K562 (cell line): ENCODE measurements around the gene TAF3. TPM values are rescaled to one million over a fixed set of nuclear protein-coding genes. Genes with fewer than 3 reads are reported as not detected.

Source experiments
- ATAC-seq: fragments of 200-7000 bp; cut with Tn5 transposase; 3 replicates; pipeline ENCODE4 v1.9.1; 2020; ENCODE audit warnings: moderate library complexity
- BruUV-seq: library from RNA; stranded (reverse); fragments of 400-500 nt; replicated peaks from 2 replicates; lab custom pipeline; 2021; lab: Mats Ljungman, UMichigan
- CTCF ChIA-PET: fragments of 300-600 bp; formaldehyde crosslinking; extraction: SDS; loops from one replicate; lab custom pipeline; 2021; ENCODE audit warnings: low intra/inter-chr PET ratio; lab: Yijun Ruan, JAX
- POLR2A ChIA-PET: fragments of 300-600, 350-650 bp; sonication (Branson Sonifier 250); formaldehyde crosslinking; extraction: SDS; loops from one replicate; lab custom pipeline; 2021; ENCODE audit warnings: antibody characterized with exemption, inconsistent platforms; lab: Yijun Ruan, JAX
- DNase-seq, 4 experiments: peaks; one replicate each; pipeline versions ENCODE4 v3.0.0 to v3.0.0-alpha.2; 2011 to 2018; ENCODE audit warnings: low spot score in 3 of 4, mixed read lengths in 3 of 4; ENCODE audit errors: extremely low read depth in 1 of 4
- FAIRE-seq: peaks from 2 replicates; lab custom pipeline; 2011; peaks lifted over from hg19 to GRCh38; lab: Jason Lieb, UNC
- H2AFZ ChIP-seq: 2 replicates; pipeline ENCODE4 v1.6.0; 2011; ENCODE audit warnings: low read depth, low read length, control low read depth, inconsistent platforms
- H3K27ac ChIP-seq: fragments of 200-600 bp; 3 replicates; pipeline ENCODE4 v1.8.0; 2011; ENCODE audit warnings: low read depth, mild to moderate bottlenecking, control low read depth, inconsistent platforms, low read length, moderate library complexity, mixed read lengths; ENCODE audit errors: extremely low read depth
- H3K27me3 ChIP-seq, 2 experiments: fragments of 300-600 bp in 1 of 2; 2 replicates in 1 of 2; 3 replicates in 1 of 2; pipeline versions ENCODE4 v1.6.0 to v1.8.0; 2011; ENCODE audit warnings: inconsistent platforms in 2 of 2, low read length in 2 of 2, mild to moderate bottlenecking in 1 of 2, mixed read lengths in 1 of 2, moderate library complexity in 1 of 2; ENCODE audit not compliant: control insufficient read depth in 2 of 2, insufficient read depth in 2 of 2
- H3K36me3 ChIP-seq: fragments of 300-600 bp; 3 replicates; pipeline ENCODE4 v1.8.0; 2011; ENCODE audit warnings: mild to moderate bottlenecking, low read length, inconsistent platforms; ENCODE audit not compliant: control insufficient read depth, insufficient read depth
- H3K4me1 ChIP-seq, 2 experiments: fragments of 200-600 bp in 1 of 2; replicated peaks in 1 of 2; 2 replicates in 1 of 2; 3 replicates in 1 of 2; pipeline versions ENCODE4 v1.5.1 to v1.8.0; 2011; ENCODE audit warnings: inconsistent platforms in 2 of 2, low read length in 2 of 2, mild to moderate bottlenecking in 1 of 2, mixed read lengths in 1 of 2, moderate library complexity in 1 of 2; ENCODE audit not compliant: control insufficient read depth in 2 of 2, insufficient read depth in 2 of 2
- H3K4me2 ChIP-seq: 2 replicates; pipeline ENCODE4 v1.6.1; 2011; ENCODE audit warnings: low read length, control low read depth, inconsistent platforms, mixed read lengths; ENCODE audit not compliant: insufficient read depth
- H3K4me3 ChIP-seq: fragments of 200-600 bp; sonication (generic), shearing (Covaris generic); 2 replicates; pipeline ENCODE4 v1.5.1; 2016; ENCODE audit warnings: control low read depth, inconsistent platforms
- H3K79me2 ChIP-seq: fragments of 200-600 bp; 3 replicates; pipeline ENCODE4 v1.8.0; 2011; ENCODE audit warnings: low read length, inconsistent platforms; ENCODE audit not compliant: control insufficient read depth, insufficient read depth
- H3K9ac ChIP-seq, 2 experiments: 2 replicates each; pipeline versions ENCODE4 v1.6.0 to v1.6.1; 2011; ENCODE audit warnings: low read depth in 2 of 2, low read length in 2 of 2, control low read depth in 1 of 2, inconsistent platforms in 1 of 2, mild to moderate bottlenecking in 1 of 2, mixed read lengths in 1 of 2; ENCODE audit not compliant: insufficient read depth in 1 of 2
- H3K9me1 ChIP-seq: one replicate; pipeline ENCODE4 v1.6.0; 2011; ENCODE audit warnings: inconsistent platforms, mild to moderate bottlenecking, low read length, moderate library complexity; ENCODE audit not compliant: control insufficient read depth, insufficient read depth
- H3K9me3 ChIP-seq: replicated peaks from 2 replicates; pipeline ENCODE4 v1.5.1; 2011; ENCODE audit warnings: low read depth, low read length, inconsistent platforms; ENCODE audit not compliant: control insufficient read depth, insufficient read depth
- H4K20me1 ChIP-seq: replicated peaks from 2 replicates; pipeline ENCODE4 v1.6.1; 2011; ENCODE audit warnings: low read length, inconsistent platforms, mixed read lengths; ENCODE audit not compliant: control insufficient read depth, insufficient read depth
- HCFC1 ChIP-seq: IDR thresholded peaks from 2 replicates; pipeline ENCODE4 v1.6.1; 2012; ENCODE audit warnings: low read depth, low read length, improper control_type of control experiment
- ILK ChIP-seq: fragments of 450-650 bp; IDR thresholded peaks from 2 replicates; pipeline ENCODE4 v1.6.1; 2016; ENCODE audit warnings: missing genetic modification characterization, low read depth, mild to moderate bottlenecking, missing compliant biosample characterization, moderate library complexity, borderline replicate concordance
- NELFE ChIP-seq: IDR thresholded peaks from 2 replicates; pipeline ENCODE4 v1.6.1; 2011; ENCODE audit warnings: mild to moderate bottlenecking; ENCODE audit not compliant: insufficient read depth, insufficient read length
- RBM22 ChIP-seq: fragments of 200-400 bp; formaldehyde crosslinking; IDR thresholded peaks from 2 replicates; pipeline ENCODE4 v1.6.1; 2018; ENCODE audit warnings: low read length, low read depth; ENCODE audit not compliant: poor library complexity, severe bottlenecking
- TEAD1 ChIP-seq, 2 experiments: fragments of 450-650 bp in 1 of 2; sonication (generic) in 1 of 2; formaldehyde crosslinking; IDR thresholded peaks; 2 replicates each; pipeline versions ENCODE4 v1.4.0 to v1.8.0; 2020 to 2022; ENCODE audit warnings: mild to moderate bottlenecking in 2 of 2, missing genetic modification reagents in 1 of 2
- ZNF140 ChIP-seq: fragments of 250-450 bp; sonication (Bioruptor Pico); IDR thresholded peaks from 2 replicates; pipeline ENCODE4 v1.8.0; 2021; ENCODE audit warnings: moderate library complexity, mild to moderate bottlenecking, inconsistent platforms
- ZNF354B ChIP-seq: fragments of 250-450 bp; sonication (Bioruptor Pico); IDR thresholded peaks from 2 replicates; pipeline ENCODE4 v1.4.0; 2020
- ZNF764 ChIP-seq: fragments of 250-450 bp; sonication (Bioruptor Pico); IDR thresholded peaks from 2 replicates; pipeline ENCODE4 v1.4.0; 2020; ENCODE audit warnings: low read depth, mild to moderate bottlenecking, moderate library complexity
- WGBS: fragments of 100-300 bp; shearing (Covaris generic); methylation state at CpG from one replicate; pipeline ENCODE4 v1.1.6; 2016; ENCODE audit warnings: low coverage, mixed read lengths; ENCODE audit not compliant: insufficient coverage; ENCODE audit errors: missing lambda C conversion rate; 5-methylcytosine and 5-hydroxymethylcytosine counted together
- in situ Hi-C: fragments of 300-500 bp; cut with MboI; formaldehyde crosslinking; loops from 4 replicates; pipeline ENCODE4 v1.15.0; 2018; ENCODE audit warnings: inconsistent platforms, mixed read lengths
- intact Hi-C: fragments of 100-400 bp; cut with micrococcal nuclease; formaldehyde crosslinking; loops from 2 replicates; pipeline ENCODE4 v1.14.2; 2022
- polyA plus RNA-seq, 8 experiments: library from polyadenylated mRNA; depleted of rRNA in 4 of 8; stranded (reverse) in 5 of 8; unstranded in 3 of 8; fragments of >200 nt; fragmentation: Nextera tagmentation in 2 of 8; fragmentation: Illumina TruSeq in 1 of 8; extraction: Ambion mirVana in 2 of 8; extraction: Trizol in 1 of 8; gene quantifications; 2 replicates each; pipeline versions ENCODE4 v1.2.1 to v1.2.3, GENCODE V29; 2011 to 2014; ENCODE audit warnings: inconsistent platforms in 1 of 8, missing spikeins in 1 of 8
- total RNA-seq, 7 experiments: library from RNA; depleted of rRNA in 6 of 7; stranded (reverse); fragments of >200 nt in 6 of 7; fragmentation: Illumina TruSeq in 2 of 7; extraction: Trizol in 2 of 7; gene quantifications; 2 replicates each; pipeline versions ENCODE4 v1.2.1 to v1.2.3, GENCODE V29; 2011 to 2021; ENCODE audit warnings: low replicate concordance in 1 of 7
- TF ChIP-seq, protein P1 (sequence below), 2 experiments: fragments of 450-650 bp in 1 of 2; IDR thresholded peaks; 2 replicates each; pipeline ENCODE4 v1.6.1; 2011 to 2017; ENCODE audit warnings: low read depth in 2 of 2, antibody characterized with exemption in 1 of 2, borderline replicate concordance in 1 of 2, low read length in 1 of 2, mild to moderate bottlenecking in 1 of 2, mixed read lengths in 1 of 2; ENCODE audit not compliant: control insufficient read depth in 1 of 2
- TF ChIP-seq, protein P2 (sequence below): sonication (generic); formaldehyde crosslinking; IDR thresholded peaks from 2 replicates; pipeline ENCODE4 v1.8.0; 2022; ENCODE audit warnings: mild to moderate bottlenecking, missing genetic modification reagents
- TF ChIP-seq, protein P3 (sequence below): fragments of 450-650 bp; IDR thresholded peaks from 2 replicates; pipeline ENCODE4 v1.6.1; 2017; ENCODE audit warnings: antibody characterized with exemption, mild to moderate bottlenecking

TAF3 gene
- total and polyA plus RNA-seq, 9 of the 15 experiments (the other 6 are each of a cell fraction or from before 2014, with no cell fraction given): 1.5 to 9.9 (median 4.1) TPM

DNA sequence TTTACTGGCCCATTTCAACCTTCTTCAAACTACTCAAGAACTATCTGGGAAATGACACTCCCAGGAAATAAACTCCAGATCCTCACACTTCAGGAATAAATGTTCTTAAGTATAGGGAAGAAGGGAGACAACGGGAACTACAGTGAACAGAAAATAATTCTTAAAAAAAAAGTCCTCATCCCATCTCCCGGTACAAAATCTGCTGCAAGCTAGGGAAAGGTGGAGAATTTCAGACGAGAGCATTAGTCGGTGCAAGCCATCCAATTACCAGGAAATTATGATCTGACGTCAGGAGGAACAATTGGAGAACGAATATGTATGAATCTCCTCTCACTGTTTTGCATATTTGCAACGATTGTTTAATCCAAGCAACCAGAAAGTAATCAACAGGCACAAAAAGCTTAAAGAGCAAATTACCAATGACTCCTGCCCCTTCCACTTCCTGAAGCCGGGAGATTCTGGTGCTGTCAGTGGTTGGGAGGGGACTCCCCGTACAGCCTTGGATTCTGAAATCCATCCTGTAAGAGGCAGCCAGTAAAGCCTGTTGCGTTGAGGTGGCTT is 221.1 kb downstream of the TAF3 start:
- FAIRE-seq: no peak
- no peak overlapping the region for H3K9ac ChIP-seq
- H2AFZ ChIP-seq: no peak overlapping the region
- DNase-seq: no peak
- in situ Hi-C loops: no loop called here
- peaks cover 0 to 17% of the 10 kb centered on the region in 2 experiments; a peak in 1 of 5 replicates for H3K4me1 ChIP-seq
- no peak overlapping the region for H3K4me3 ChIP-seq
- no peak for TF ChIP-seq ZNF140
- TF ChIP-seq ZNF354B (CRISPR knock-in tag): no peak
- no peak for TF ChIP-seq HCFC1
- TF ChIP-seq, protein P1, sequence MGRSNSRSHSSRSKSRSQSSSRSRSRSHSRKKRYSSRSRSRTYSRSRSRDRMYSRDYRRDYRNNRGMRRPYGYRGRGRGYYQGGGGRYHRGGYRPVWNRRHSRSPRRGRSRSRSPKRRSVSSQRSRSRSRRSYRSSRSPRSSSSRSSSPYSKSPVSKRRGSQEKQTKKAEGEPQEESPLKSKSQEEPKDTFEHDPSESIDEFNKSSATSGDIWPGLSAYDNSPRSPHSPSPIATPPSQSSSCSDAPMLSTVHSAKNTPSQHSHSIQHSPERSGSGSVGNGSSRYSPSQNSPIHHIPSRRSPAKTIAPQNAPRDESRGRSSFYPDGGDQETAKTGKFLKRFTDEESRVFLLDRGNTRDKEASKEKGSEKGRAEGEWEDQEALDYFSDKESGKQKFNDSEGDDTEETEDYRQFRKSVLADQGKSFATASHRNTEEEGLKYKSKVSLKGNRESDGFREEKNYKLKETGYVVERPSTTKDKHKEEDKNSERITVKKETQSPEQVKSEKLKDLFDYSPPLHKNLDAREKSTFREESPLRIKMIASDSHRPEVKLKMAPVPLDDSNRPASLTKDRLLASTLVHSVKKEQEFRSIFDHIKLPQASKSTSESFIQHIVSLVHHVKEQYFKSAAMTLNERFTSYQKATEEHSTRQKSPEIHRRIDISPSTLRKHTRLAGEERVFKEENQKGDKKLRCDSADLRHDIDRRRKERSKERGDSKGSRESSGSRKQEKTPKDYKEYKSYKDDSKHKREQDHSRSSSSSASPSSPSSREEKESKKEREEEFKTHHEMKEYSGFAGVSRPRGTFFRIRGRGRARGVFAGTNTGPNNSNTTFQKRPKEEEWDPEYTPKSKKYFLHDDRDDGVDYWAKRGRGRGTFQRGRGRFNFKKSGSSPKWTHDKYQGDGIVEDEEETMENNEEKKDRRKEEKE (IDR thresholded peaks at IDR 0.05; ENCODE audit: borderline replicate concordance in 1 of 2, control insufficient read depth in 1 of 2, low read depth in 2 of 2, low read length in 1 of 2): no peak
- no peak for TF ChIP-seq RBM22
- TF ChIP-seq, protein P2, sequence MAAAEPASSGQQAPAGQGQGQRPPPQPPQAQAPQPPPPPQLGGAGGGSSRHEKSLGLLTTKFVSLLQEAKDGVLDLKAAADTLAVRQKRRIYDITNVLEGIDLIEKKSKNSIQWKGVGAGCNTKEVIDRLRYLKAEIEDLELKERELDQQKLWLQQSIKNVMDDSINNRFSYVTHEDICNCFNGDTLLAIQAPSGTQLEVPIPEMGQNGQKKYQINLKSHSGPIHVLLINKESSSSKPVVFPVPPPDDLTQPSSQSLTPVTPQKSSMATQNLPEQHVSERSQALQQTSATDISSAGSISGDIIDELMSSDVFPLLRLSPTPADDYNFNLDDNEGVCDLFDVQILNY: no peak
- no peak for TF ChIP-seq TEAD1 (CRISPR knock-in tag; IDR thresholded peaks at IDR 0.05)
- no peak for TF ChIP-seq ZNF764 (CRISPR knock-in tag)
- TF ChIP-seq, protein P3, sequence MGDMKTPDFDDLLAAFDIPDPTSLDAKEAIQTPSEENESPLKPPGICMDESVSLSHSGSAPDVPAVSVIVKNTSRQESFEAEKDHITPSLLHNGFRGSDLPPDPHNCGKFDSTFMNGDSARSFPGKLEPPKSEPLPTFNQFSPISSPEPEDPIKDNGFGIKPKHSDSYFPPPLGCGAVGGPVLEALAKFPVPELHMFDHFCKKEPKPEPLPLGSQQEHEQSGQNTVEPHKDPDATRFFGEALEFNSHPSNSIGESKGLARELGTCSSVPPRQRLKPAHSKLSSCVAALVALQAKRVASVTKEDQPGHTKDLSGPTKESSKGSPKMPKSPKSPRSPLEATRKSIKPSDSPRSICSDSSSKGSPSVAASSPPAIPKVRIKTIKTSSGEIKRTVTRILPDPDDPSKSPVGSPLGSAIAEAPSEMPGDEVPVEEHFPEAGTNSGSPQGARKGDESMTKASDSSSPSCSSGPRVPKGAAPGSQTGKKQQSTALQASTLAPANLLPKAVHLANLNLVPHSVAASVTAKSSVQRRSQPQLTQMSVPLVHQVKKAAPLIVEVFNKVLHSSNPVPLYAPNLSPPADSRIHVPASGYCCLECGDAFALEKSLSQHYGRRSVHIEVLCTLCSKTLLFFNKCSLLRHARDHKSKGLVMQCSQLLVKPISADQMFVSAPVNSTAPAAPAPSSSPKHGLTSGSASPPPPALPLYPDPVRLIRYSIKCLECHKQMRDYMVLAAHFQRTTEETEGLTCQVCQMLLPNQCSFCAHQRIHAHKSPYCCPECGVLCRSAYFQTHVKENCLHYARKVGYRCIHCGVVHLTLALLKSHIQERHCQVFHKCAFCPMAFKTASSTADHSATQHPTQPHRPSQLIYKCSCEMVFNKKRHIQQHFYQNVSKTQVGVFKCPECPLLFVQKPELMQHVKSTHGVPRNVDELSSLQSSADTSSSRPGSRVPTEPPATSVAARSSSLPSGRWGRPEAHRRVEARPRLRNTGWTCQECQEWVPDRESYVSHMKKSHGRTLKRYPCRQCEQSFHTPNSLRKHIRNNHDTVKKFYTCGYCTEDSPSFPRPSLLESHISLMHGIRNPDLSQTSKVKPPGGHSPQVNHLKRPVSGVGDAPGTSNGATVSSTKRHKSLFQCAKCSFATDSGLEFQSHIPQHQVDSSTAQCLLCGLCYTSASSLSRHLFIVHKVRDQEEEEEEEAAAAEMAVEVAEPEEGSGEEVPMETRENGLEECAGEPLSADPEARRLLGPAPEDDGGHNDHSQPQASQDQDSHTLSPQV: no peak
- TF ChIP-seq NELFE: no peak
- TF ChIP-seq ILK: no peak
- TF ChIP-seq, all 486 proteins: peak for 0
- Histone ChIP-seq H3K36me3 (no peaks in the 10 kb centered on the region), H4K20me1 (0 out of 2 replicates have a peak, but pooled peaks cover 2% of the 10 kb centered on the region), H3K4me2 (no peak overlapping the region), H3K9me1 (no peaks in the 10 kb centered on the region), H3K79me2 (no peaks in the 10 kb centered on the region), H3K9me3 (no peaks in the 10 kb centered on the region), H3K27me3 (peaks cover 57 to 64% of the 10 kb centered on the region in 2 experiments), H3K27ac (no peak overlapping the region)
- CTCF ChIA-PET: no interaction called here
- POLR2A ChIA-PET: no interaction called here
- intact Hi-C loops: loop anchor here (5.0 kb wide), 1 partner anchor 1258 kb away; no protein-coding TSS in a partner anchor
- 3% methylated on average over 10 of the region's 10 CpGs for WGBS
- ATAC-seq: no peak
- BruUV-seq: no TSS peak
